Left ventricle myocardium inferior (tissue), 1 donor: ENCODE data around the gene PACSIN2. TPM values are rescaled to one million over a fixed set of nuclear protein-coding genes. Genes with fewer than 3 reads are reported as not detected.

Experiments
- DNase-seq: peaks from one replicate; pipeline ENCODE4 v3.0.0-alpha.2; 2020
- H3K27ac ChIP-seq: fragments of 200-600 bp; replicated peaks from 2 replicates; pipeline ENCODE4 v1.8.0; 2021
- H3K27me3 ChIP-seq: fragments of 200-600 bp; 2 replicates; pipeline ENCODE4 v1.8.0; 2021; ENCODE audit warnings: low read depth
- H3K36me3 ChIP-seq: fragments of 200-600 bp; 2 replicates; pipeline ENCODE4 v1.8.0; 2021
- H3K4me1 ChIP-seq: fragments of 200-600 bp; 2 replicates; pipeline ENCODE4 v1.8.0; 2021
- H3K4me3 ChIP-seq: fragments of 200-600 bp; 2 replicates; pipeline ENCODE4 v1.8.0; 2021; ENCODE audit warnings: mild to moderate bottlenecking, moderate library complexity
- H3K9me3 ChIP-seq: fragments of 200-600 bp; replicated peaks from 2 replicates; pipeline ENCODE4 v1.8.0; 2021
- CTCF ChIP-seq: fragments of 200-600 bp; IDR thresholded peaks from 2 replicates; pipeline ENCODE4 v1.8.0; 2021; ENCODE audit warnings: antibody characterized with exemption, mild to moderate bottlenecking, borderline replicate concordance
- intact Hi-C: fragments of 100-400 bp; cut with micrococcal nuclease; formaldehyde crosslinking; loops from one replicate; pipeline ENCODE4 v1.11.0; 2022
- total RNA-seq: library from RNA; stranded (reverse); fragmentation: NEBNext Ultra II Directional; extraction: Animal tissue kit (Norgen Biotek cat#: 25700); gene quantifications from one replicate; pipeline ENCODE4 v1.2.1, GENCODE V29; 2021
- donor health status: DM: no; HTN: yes; CAD: no; lungs with severe emphysema.

The PACSIN2 gene
- total RNA-seq, 1 donor from 2014 or later: 64.8 TPM

GRCh38 chr22:43009444-43009843 is 5.5 kb downstream of the PACSIN2 start:
- Histone ChIP-seq H3K9me3 (no peaks in the 10 kb centered on the region), H3K27me3 (no peaks in the 10 kb centered on the region), H3K27ac (peak overlapping the region; percentile 52), H3K4me3 (no peak overlapping the region), H3K36me3 (no peaks in the 10 kb centered on the region), H3K4me1 (peaks cover 65% of the 10 kb centered on the region)
- intact Hi-C loops: no loop called here
- TF ChIP-seq CTCF: no peak
- DNase-seq: no peak

- H3K27me3 ChIP-seq: no peaks in the 10 kb centered on the region
- no peaks in the 10 kb centered on the region for H3K36me3 ChIP-seq
- H3K4me3 ChIP-seq: no peak overlapping the region
- intact Hi-C loops: no loop called here
- peaks cover 65% of the 10 kb centered on the region for H3K4me1 ChIP-seq
- peak overlapping the region; percentile 52 for H3K27ac ChIP-seq
- TF ChIP-seq CTCF: no peak
- H3K9me3 ChIP-seq: no peaks in the 10 kb centered on the region
- no peak for DNase-seq
These were observed 6.0 kb downstream of the PACSIN2 start for GRCh38 chr22:43008921-43009320.

- DNase-seq: no peak
- intact Hi-C loops: no loop called here
- Histone ChIP-seq H3K27me3 (no peaks in the 10 kb centered on the region), H3K4me1 (peaks cover 65% of the 10 kb centered on the region), H3K27ac (peak overlapping the region; percentile 52), H3K9me3 (no peaks in the 10 kb centered on the region), H3K36me3 (no peaks in the 10 kb centered on the region), H3K4me3 (no peak overlapping the region)
- TF ChIP-seq CTCF: no peak
These were observed 6.4 kb downstream of the PACSIN2 start for GRCh38 chr22:43008509-43008908.

GRCh38 chr22:43007519-43008102 is 7.3 kb downstream of the PACSIN2 start:
- H3K9me3 ChIP-seq: no peaks in the 10 kb centered on the region
- peak overlapping the region; percentile 52 for H3K27ac ChIP-seq
- no peak for DNase-seq
- TF ChIP-seq CTCF: no peak
- H3K4me3 ChIP-seq: no peak overlapping the region
- H3K27me3 ChIP-seq: no peaks in the 10 kb centered on the region
- peaks cover 65% of the 10 kb centered on the region for H3K4me1 ChIP-seq
- no peaks in the 10 kb centered on the region for H3K36me3 ChIP-seq
- intact Hi-C loops: no loop called here

GRCh38 chr22:43006753-43007152 is 8.2 kb downstream of the PACSIN2 start:
- H3K4me3 ChIP-seq: no peak overlapping the region
- no peak for DNase-seq
- intact Hi-C loops: no loop called here
- no peak for TF ChIP-seq CTCF
- H3K9me3 ChIP-seq: no peaks in the 10 kb centered on the region
- no peaks in the 10 kb centered on the region for H3K27me3 ChIP-seq
- H3K4me1 ChIP-seq: peaks cover 72% of the 10 kb centered on the region
- no peak overlapping the region for H3K27ac ChIP-seq
- no peaks in the 10 kb centered on the region for H3K36me3 ChIP-seq
